LoVo (cell line): ENCODE results near the gene COL9A2.

Experiments used
- DNase-seq: peaks from one replicate; pipeline ENCODE4 v3.0.0-alpha.2; 2016; ENCODE audit warnings: low spot score

The COL9A2 gene

GRCh38 chr1:40257688-40258444 lies 59.2 kb downstream of the COL9A2 start, which contains the start of gene ZMPSTE24:
ZMPSTE24 (plus strand) TSS chr1:40258236; CDS start chr1:40258272, 36 bp downstream.
- DNase-seq = peak; percentile 97

GRCh38 chr1:40257313-40257687 lies 59.8 kb downstream of the COL9A2 start:
- no peak for DNase-seq

GRCh38 chr1:40256401-40257084 lies 60.5 kb downstream of the COL9A2 start:
- DNase-seq = peak; percentile 14

GRCh38 chr1:40255231-40255630 lies 61.9 kb downstream of the COL9A2 start:
- no peak for DNase-seq

- no peak for DNase-seq
Observed at GRCh38 chr1:40252601-40253000, 64.5 kb downstream of the COL9A2 start.

GRCh38 chr1:40251456-40251855 lies 65.6 kb downstream of the COL9A2 start:
- DNase-seq = no peak
